Body of pancreas (tissue), 4 donors: ENCODE results near the gene SLC12A6.

Experiments used
- POLR2A ChIP-seq, 3 donors: fragments of 450-650 bp; IDR thresholded peaks; one replicate each; pipeline ENCODE4 v1.6.1; 2016; ENCODE audit warnings: antibody characterized with exemption in 3 of 3, mild to moderate bottlenecking in 2 of 3
- TF ChIP-seq, protein P1 (sequence below), 7 experiments: fragments of 450-650 bp in 4 of 7; fragments of 200-600 bp in 3 of 7; sonication (generic) in 3 of 7; IDR thresholded peaks; one replicate each; pipeline ENCODE4 v1.5.1; 2016 to 2019; ENCODE audit warnings: antibody characterized with exemption in 7 of 7

DNA sequence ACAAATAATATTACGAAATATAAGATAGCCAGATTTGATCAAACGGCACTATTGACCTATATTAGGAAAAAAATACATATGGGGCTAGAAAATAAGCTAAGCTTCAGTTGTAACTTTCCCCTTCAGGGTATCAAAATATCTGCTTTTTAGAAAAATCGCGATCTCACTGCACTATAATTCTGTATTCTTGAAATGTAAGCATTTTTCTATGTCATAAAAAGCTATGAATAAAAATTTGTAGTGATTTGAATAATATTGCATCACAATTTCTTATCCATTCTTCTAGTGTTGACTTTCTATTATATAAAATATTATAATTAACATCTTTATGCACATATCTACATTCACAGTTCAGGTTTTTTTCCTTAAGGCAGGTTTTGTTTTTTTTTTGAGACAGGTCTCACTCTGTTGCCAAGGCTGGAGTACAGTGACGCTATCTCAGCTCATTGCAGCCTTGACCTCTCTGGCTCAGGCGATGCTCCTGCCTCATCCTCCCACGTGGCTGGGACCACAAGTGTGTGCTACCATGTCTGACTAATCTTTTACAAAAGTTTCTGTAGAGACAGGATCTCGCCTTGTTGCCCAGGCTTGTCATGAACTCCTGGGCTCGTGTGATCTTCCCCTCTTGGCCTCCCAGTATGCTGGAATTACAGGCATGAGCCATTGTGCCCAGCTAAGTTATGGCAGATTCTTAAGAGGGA, 91.2 kb downstream of the SLC12A6 start:
- TF ChIP-seq, protein P1, sequence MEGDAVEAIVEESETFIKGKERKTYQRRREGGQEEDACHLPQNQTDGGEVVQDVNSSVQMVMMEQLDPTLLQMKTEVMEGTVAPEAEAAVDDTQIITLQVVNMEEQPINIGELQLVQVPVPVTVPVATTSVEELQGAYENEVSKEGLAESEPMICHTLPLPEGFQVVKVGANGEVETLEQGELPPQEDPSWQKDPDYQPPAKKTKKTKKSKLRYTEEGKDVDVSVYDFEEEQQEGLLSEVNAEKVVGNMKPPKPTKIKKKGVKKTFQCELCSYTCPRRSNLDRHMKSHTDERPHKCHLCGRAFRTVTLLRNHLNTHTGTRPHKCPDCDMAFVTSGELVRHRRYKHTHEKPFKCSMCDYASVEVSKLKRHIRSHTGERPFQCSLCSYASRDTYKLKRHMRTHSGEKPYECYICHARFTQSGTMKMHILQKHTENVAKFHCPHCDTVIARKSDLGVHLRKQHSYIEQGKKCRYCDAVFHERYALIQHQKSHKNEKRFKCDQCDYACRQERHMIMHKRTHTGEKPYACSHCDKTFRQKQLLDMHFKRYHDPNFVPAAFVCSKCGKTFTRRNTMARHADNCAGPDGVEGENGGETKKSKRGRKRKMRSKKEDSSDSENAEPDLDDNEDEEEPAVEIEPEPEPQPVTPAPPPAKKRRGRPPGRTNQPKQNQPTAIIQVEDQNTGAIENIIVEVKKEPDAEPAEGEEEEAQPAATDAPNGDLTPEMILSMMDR (IDR thresholded peaks at IDR 0.05) = no peak
- TF ChIP-seq POLR2A (IDR thresholded peaks at IDR 0.05) = no peak
